Subcutaneous adipose tissue (tissue), 4 donors: ENCODE measurements around the gene KIFAP3. TPM values are rescaled to one million over a fixed set of nuclear protein-coding genes. Genes with fewer than 3 reads are reported as not detected.

Experiments
- CTCF ChIP-seq: fragments of 450-650 bp; IDR thresholded peaks from one replicate; pipeline ENCODE4 v1.5.1; 2016; ENCODE audit warnings: low read depth, mild to moderate bottlenecking, control low read depth, antibody characterized with exemption, moderate library complexity
- total RNA-seq, 4 donors: library from RNA; depleted of rRNA; stranded (reverse); fragments of >200 nt; gene quantifications; one replicate each; pipeline ENCODE4 v1.1.0, GENCODE V29; 2016

Gene KIFAP3
- total RNA-seq, 4 donors from 2014 or later, result 23.4 to 35.2 (median 30.4) TPM

GRCh38 chr1:170071378-170071777 lies 3.1 kb downstream of the KIFAP3 start:
- no peak for TF ChIP-seq CTCF

DNA sequence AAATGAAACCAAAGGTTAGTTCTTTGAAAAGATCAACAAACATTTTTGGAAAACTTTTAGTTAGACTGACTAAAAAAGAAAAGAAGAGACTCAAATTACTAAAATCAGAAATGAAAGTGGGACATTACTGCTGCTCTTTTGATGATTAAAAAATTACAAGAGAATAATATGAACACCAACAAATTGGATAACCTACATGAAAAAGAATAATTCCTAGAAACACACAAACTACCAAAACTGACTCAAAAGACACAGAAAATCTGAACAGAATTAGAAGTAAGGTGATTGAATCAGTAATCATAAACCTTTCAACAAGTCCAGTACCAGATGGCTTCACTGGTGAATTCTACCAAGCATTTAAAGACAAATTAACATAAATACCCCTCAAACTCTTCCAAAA lies 5.6 kb downstream of the KIFAP3 start:
- TF ChIP-seq CTCF, result no peak

GRCh38 chr1:170067253-170067819 lies 7.2 kb downstream of the KIFAP3 start:
- TF ChIP-seq CTCF, result no peak

- no peak for TF ChIP-seq CTCF
Measured at GRCh38 chr1:170064821-170065220, 9.7 kb downstream of the KIFAP3 start.

- TF ChIP-seq CTCF, result no peak
Measured at GRCh38 chr1:170063109-170063826, 11.2 kb downstream of the KIFAP3 start.

DNA sequence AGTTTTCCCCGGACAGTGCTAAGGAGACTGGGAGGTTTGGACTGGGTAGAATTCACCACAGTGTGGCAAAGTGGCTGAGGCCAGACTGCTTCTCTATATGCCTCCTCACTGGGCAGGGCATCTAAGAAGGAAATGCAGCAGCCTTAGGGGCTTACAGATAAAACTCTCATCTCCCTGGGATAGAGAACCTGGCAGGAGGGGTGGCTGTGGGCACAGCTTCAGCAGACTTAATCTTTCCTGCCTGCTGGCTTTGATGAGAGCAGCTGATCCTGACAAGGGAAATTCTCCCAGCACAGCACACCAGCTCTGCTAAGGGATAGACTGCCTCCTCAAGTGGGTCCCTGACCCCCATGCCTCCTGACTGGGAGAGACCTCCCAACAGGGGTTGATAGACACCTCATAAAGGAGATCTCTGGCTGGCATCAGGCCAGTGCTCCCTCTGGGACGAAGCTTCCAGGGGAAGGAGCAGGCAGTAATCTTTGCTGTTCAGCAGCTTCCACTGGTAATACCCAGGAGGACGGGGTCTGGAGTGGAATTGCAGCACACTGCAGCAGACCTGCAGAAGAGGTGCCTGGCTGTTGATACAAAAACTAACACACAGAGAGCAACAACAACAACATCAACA lies 25.2 kb downstream of the KIFAP3 start:
- TF ChIP-seq CTCF, result no peak

DNA sequence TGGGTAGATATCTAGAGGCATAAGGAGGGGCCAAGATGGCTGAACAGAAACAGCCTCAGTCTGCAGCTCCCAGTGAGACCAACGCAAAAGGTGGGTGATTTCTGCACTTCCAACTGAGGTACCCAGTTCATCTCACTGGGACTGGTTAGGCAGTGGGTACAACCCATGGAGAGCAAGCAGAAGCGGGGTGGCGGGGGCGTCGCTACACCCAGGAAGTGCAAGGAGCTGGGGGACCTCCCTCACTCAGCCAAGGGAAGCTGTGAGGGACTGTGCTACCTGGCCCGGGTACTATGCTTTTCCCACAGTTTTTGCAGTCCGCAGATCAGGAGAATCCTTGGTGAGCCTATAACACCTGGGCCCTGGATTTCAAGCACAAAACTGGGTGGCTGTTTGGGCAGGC lies 26.0 kb downstream of the KIFAP3 start:
- no peak for TF ChIP-seq CTCF
